Uterus (tissue), 2 donors: Measurements from ENCODE around the gene HDHD3.

ENCODE experiments used
- POLR2A ChIP-seq, 2 donors: fragments of 450-650 bp; IDR thresholded peaks; one replicate each; pipeline ENCODE4 v1.6.1; 2016; ENCODE audit warnings: antibody characterized with exemption in 2 of 2, mild to moderate bottlenecking in 1 of 2, moderate library complexity in 1 of 2
- TF ChIP-seq, protein P1 (sequence below), 4 experiments: fragments of 200-600 bp in 2 of 4; fragments of 450-650 bp in 2 of 4; sonication (generic) in 2 of 4; IDR thresholded peaks; one replicate each; pipeline ENCODE4 v1.5.1; 2016 to 2019; ENCODE audit warnings: antibody characterized with exemption in 4 of 4, mild to moderate bottlenecking in 2 of 4, moderate library complexity in 1 of 4

DNA sequence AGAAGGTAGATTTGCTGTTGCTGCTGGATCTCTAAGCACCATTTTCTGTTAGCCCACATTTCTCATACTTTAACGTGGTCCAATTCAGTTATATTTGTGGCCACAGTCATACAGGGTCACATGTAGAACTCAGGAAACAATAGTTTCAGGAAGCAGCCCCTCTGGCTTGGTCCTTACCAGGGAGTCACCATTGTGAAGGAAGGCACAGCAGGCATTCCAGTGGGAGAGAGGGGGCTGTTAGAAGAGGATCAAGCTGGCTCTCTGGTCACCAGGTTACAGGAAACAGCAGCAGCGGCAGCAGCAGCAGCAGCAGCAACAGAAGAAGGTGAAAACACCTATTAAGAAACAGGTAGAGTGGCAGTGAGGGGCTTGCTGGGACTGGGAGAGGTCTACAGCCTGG lies 48.3 kb upstream of the HDHD3 start:
- TF ChIP-seq POLR2A (IDR thresholded peaks at IDR 0.05), result no peak
- TF ChIP-seq, protein P1, sequence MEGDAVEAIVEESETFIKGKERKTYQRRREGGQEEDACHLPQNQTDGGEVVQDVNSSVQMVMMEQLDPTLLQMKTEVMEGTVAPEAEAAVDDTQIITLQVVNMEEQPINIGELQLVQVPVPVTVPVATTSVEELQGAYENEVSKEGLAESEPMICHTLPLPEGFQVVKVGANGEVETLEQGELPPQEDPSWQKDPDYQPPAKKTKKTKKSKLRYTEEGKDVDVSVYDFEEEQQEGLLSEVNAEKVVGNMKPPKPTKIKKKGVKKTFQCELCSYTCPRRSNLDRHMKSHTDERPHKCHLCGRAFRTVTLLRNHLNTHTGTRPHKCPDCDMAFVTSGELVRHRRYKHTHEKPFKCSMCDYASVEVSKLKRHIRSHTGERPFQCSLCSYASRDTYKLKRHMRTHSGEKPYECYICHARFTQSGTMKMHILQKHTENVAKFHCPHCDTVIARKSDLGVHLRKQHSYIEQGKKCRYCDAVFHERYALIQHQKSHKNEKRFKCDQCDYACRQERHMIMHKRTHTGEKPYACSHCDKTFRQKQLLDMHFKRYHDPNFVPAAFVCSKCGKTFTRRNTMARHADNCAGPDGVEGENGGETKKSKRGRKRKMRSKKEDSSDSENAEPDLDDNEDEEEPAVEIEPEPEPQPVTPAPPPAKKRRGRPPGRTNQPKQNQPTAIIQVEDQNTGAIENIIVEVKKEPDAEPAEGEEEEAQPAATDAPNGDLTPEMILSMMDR (IDR thresholded peaks at IDR 0.05), result no peak
